Testis (tissue), 3 donors: ENCODE measurements around the gene USP2. TPM values are rescaled to one million over a fixed set of nuclear protein-coding genes. Genes with fewer than 3 reads are reported as not detected.
A peak's percentile ranks its signal among the peaks of the same experiment; 100 is the strongest.

Experiments used
- DNase-seq: peaks from one replicate; pipeline ENCODE4 v3.0.0-alpha.2; 2019
- H3K27ac ChIP-seq, 2 donors: fragments of 200-600 bp; sonication (generic); one replicate each; pipeline ENCODE4 v1.5.1; 2019
- H3K27me3 ChIP-seq: fragments of 200-600 bp; sonication (generic); one replicate; pipeline ENCODE4 v1.5.1; 2019
- H3K36me3 ChIP-seq: fragments of 200-600 bp; sonication (generic); one replicate; pipeline ENCODE4 v1.5.1; 2017; ENCODE audit warnings: low read depth; ENCODE audit errors: missing control alignments
- H3K4me1 ChIP-seq: fragments of 200-600 bp; sonication (generic); one replicate; pipeline ENCODE4 v1.5.1; 2019
- H3K4me3 ChIP-seq, 2 donors: fragments of 200-600 bp; sonication (generic); one replicate each; pipeline ENCODE4 v1.5.1; 2017 to 2019
- H3K9me3 ChIP-seq: fragments of 200-600 bp; sonication (generic); one replicate; pipeline ENCODE4 v1.5.1; 2017
- CTCF ChIP-seq, 3 experiments: fragments of 450-650 bp in 2 of 3; fragments of 200-600 bp in 1 of 3; sonication (generic) in 1 of 3; IDR thresholded peaks; one replicate each; pipeline ENCODE4 v1.5.1; 2016 to 2019; ENCODE audit warnings: antibody characterized with exemption in 3 of 3, mild to moderate bottlenecking in 2 of 3, moderate library complexity in 1 of 3
- POLR2A ChIP-seq: fragments of 450-650 bp; IDR thresholded peaks from one replicate; pipeline ENCODE4 v1.6.1; 2017; ENCODE audit warnings: antibody characterized with exemption, mild to moderate bottlenecking, moderate library complexity
- WGBS, 2 donors: methylation state at CpG; one replicate each; pipeline ENCODE4 v1.1.5; 2018; 5-methylcytosine and 5-hydroxymethylcytosine counted together
- intact Hi-C: fragments of 100-400 bp; cut with DNase I; formaldehyde crosslinking; loops from one replicate; pipeline ENCODE4 v1.15.1; 2023; ENCODE audit warnings: low total_unique reads
- polyA plus RNA-seq: library from polyadenylated mRNA; stranded (reverse); fragments of 350-450 nt; fragmentation: Illumina TruSeq; extraction: RNeasy Lipid Tissue Mini Kit (QIAGEN cat#74804); gene quantifications from one replicate; pipeline ENCODE4 v1.2.3, GENCODE V29; 2014; ENCODE audit warnings: low read depth, low replicate concordance; ENCODE audit not compliant: insufficient read depth
- total RNA-seq, 2 donors: library from RNA; depleted of rRNA; stranded (reverse); fragments of >200 nt; gene quantifications; one replicate each; pipeline ENCODE4 v1.2.3, GENCODE V29; 2016

USP2 gene
- total and polyA plus RNA-seq, 3 donors from 2014 or later, result 41.2 to 168 (median 100) TPM

GRCh38 chr11:119357074-119357473, 24.4 kb downstream of the USP2 start:
- Histone ChIP-seq H3K9me3 (no peaks in the 10 kb centered on the region), H3K27ac (peak overlapping the region; percentile 27 to 69), H3K4me1 (peaks cover 24% of the 10 kb centered on the region), H3K36me3 (no peaks in the 10 kb centered on the region), H3K27me3 (no peaks in the 10 kb centered on the region), H3K4me3 (peak overlapping the region; percentile 39 to 63)
- DNase-seq, result no peak
- TF ChIP-seq CTCF (IDR thresholded peaks at IDR 0.05), result no peak
- TF ChIP-seq POLR2A, result no peak
- intact Hi-C loops, result loop anchor here (2.0 to 10.0 kb wide), 2 partner anchors 18 to 118 kb away; no protein-coding TSS in a partner anchor
- WGBS, 2 donors, result 35 to 36% methylated on average over 5 to 11 of the region's 13 CpGs

GRCh38 chr11:119356349-119357031, 25.0 kb downstream of the USP2 start:
- peak; percentile 89 for DNase-seq
- TF ChIP-seq CTCF (IDR thresholded peaks at IDR 0.05), result peak; percentile 84 to 88 (median 85)
- no peak for TF ChIP-seq POLR2A
- H3K4me1 ChIP-seq, result peaks cover 21% of the 10 kb centered on the region
- H3K27me3 ChIP-seq, result no peaks in the 10 kb centered on the region
- no peaks in the 10 kb centered on the region for H3K36me3 ChIP-seq
- H3K27ac ChIP-seq, result peak overlapping the region; percentile 27 to 69
- H3K9me3 ChIP-seq, result no peaks in the 10 kb centered on the region
- intact Hi-C loops, result loop anchor here (2.0 to 10.0 kb wide), 2 partner anchors 18 to 118 kb away; no protein-coding TSS in a partner anchor
- H3K4me3 ChIP-seq, result peak overlapping the region; percentile 39 to 63
- WGBS, 2 donors, result 2 to 7% methylated on average over 28 to 52 of the region's 54 CpGs

GRCh38 chr11:119355091-119355843, 26.2 kb downstream of the USP2 start:
- 52 to 57% methylated on average over 9 of the region's 9 CpGs for WGBS, 2 donors
- Histone ChIP-seq H3K27ac (no peak overlapping the region), H3K4me1 (peaks cover 15% of the 10 kb centered on the region), H3K4me3 (no peak overlapping the region), H3K9me3 (no peaks in the 10 kb centered on the region), H3K36me3 (no peaks in the 10 kb centered on the region), H3K27me3 (no peaks in the 10 kb centered on the region)
- no peak for DNase-seq
- no peak for TF ChIP-seq POLR2A
- no peak for TF ChIP-seq CTCF (IDR thresholded peaks at IDR 0.05)
- intact Hi-C loops, result loop anchor here (10.0 kb wide), 1 partner anchor 120 kb away; no protein-coding TSS in a partner anchor

GRCh38 chr11:119352857-119353260, 28.6 kb downstream of the USP2 start:
- peaks cover 15% of the 10 kb centered on the region for H3K4me1 ChIP-seq
- 24 to 37% methylated on average over 4 of the region's 4 CpGs for WGBS, 2 donors
- peak; percentile 91 for DNase-seq
- peak overlapping the region; percentile 20 to 47 for H3K27ac ChIP-seq
- TF ChIP-seq POLR2A (no peak), CTCF (IDR thresholded peaks at IDR 0.05) (no peak)
- H3K27me3 ChIP-seq, result no peaks in the 10 kb centered on the region
- no peak overlapping the region for H3K4me3 ChIP-seq
- no peaks in the 10 kb centered on the region for H3K36me3 ChIP-seq
- H3K9me3 ChIP-seq, result no peaks in the 10 kb centered on the region
- intact Hi-C loops, result loop anchor here (10.0 kb wide), 1 partner anchor 122 kb away; no protein-coding TSS in a partner anchor
